Fibroblast of skin of right quadriceps (primary cell): ENCODE results near the gene CTXN1.
A peak's percentile ranks its signal among the peaks of the same experiment; 100 is the strongest.
"Not testable (repeated sequence)": the region's sequence is repeated elsewhere in the genome, so short reads cannot be mapped to it uniquely, and the experiment has no call there.

Experiments
- DNase-seq: peaks from one replicate; pipeline ENCODE4 v3.0.0-alpha.2; 2013

The CTXN1 gene

GRCh38 chr19:7944177-7944761 is 18.3 kb upstream of the CTXN1 start:
- peak; percentile 93 for DNase-seq

GRCh38 chr19:7943444-7944176 is 17.7 kb upstream of the CTXN1 start, which contains the start of gene TIMM44:
Gene TIMM44 (minus strand): TSS chr19:7943666. CDS start chr19:7943651, 15 bp downstream.
- DNase-seq = peak; percentile 100

GRCh38 chr19:7942981-7943443 is 17.1 kb upstream of the CTXN1 start:
- DNase-seq = no peak

GRCh38 chr19:7941895-7942596 is 16.1 kb upstream of the CTXN1 start:
- DNase-seq = no peak

- no peak for DNase-seq
These were observed 14.9 kb upstream of the CTXN1 start for GRCh38 chr19:7940841-7941240.

GRCh38 chr19:7934766-7935165 is 8.8 kb upstream of the CTXN1 start:
- no peak for DNase-seq

GRCh38 chr19:7933828-7934725 is 8.1 kb upstream of the CTXN1 start:
- no peak for DNase-seq

- no peak for DNase-seq
These were observed 7.5 kb upstream of the CTXN1 start for GRCh38 chr19:7933411-7933810.

GRCh38 chr19:7932930-7933300 is 7.0 kb upstream of the CTXN1 start:
- no peak for DNase-seq

- no peak for DNase-seq
These were observed 6.5 kb upstream of the CTXN1 start for GRCh38 chr19:7932276-7932929.

GRCh38 chr19:7931221-7932061 is 5.5 kb upstream of the CTXN1 start:
- DNase-seq = no peak

- DNase-seq = no peak
These were observed 4.8 kb upstream of the CTXN1 start for GRCh38 chr19:7930765-7931164.

- not testable (repeated sequence) for DNase-seq
These were observed 4.1 kb upstream of the CTXN1 start for GRCh38 chr19:7930030-7930429.

- DNase-seq = peak; percentile 85
These were observed 3.1 kb upstream of the CTXN1 start for GRCh38 chr19:7928741-7929701.

- no peak for DNase-seq
These were observed 2.4 kb upstream of the CTXN1 start for GRCh38 chr19:7928334-7928706.

GRCh38 chr19:7927605-7928333 is 1.8 kb upstream of the CTXN1 start:
- no peak for DNase-seq

- no peak for DNase-seq
These were observed 1.0 kb upstream of the CTXN1 start for GRCh38 chr19:7926727-7927604.

- DNase-seq = peak; percentile 73
These were observed 624 bp downstream of the CTXN1 start for GRCh38 chr19:7925171-7925851.
